B cell (primary cell): ENCODE data around the gene NUP42.

ENCODE experiments used
- EZH2 ChIP-seq: IDR thresholded peaks from 2 replicates; pipeline ENCODE4 v1.6.1; 2012; ENCODE audit warnings: borderline replicate concordance, low read depth, mild to moderate bottlenecking, moderate library complexity, low read length; ENCODE audit not compliant: insufficient read depth, poor library complexity, severe bottlenecking
- TF ChIP-seq, protein P1 (sequence below): fragments of 200-600 bp; IDR thresholded peaks from one replicate; pipeline ENCODE4 v1.8.0; 2022; ENCODE audit warnings: antibody characterized with exemption, mild to moderate bottlenecking

DNA sequence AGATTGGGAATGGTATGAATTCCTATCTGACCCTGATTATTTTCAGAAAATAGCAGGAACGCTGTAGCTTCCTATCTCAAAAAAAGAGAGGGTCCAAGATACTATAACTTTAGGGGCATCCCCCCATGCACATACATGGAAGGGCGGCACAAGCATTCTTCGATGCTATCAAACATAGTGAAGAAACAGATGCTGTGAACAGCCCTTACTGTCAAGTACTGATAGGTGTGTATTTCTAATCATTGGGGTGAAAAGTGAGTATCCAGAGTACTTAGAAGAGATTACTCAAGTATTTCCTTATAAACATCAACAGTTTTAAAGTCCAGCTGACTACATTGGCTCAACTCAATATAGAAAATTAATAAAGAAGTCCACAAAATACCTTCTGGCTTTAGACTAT is 17.0 kb upstream of the NUP42 start:
- TF ChIP-seq, protein P1, sequence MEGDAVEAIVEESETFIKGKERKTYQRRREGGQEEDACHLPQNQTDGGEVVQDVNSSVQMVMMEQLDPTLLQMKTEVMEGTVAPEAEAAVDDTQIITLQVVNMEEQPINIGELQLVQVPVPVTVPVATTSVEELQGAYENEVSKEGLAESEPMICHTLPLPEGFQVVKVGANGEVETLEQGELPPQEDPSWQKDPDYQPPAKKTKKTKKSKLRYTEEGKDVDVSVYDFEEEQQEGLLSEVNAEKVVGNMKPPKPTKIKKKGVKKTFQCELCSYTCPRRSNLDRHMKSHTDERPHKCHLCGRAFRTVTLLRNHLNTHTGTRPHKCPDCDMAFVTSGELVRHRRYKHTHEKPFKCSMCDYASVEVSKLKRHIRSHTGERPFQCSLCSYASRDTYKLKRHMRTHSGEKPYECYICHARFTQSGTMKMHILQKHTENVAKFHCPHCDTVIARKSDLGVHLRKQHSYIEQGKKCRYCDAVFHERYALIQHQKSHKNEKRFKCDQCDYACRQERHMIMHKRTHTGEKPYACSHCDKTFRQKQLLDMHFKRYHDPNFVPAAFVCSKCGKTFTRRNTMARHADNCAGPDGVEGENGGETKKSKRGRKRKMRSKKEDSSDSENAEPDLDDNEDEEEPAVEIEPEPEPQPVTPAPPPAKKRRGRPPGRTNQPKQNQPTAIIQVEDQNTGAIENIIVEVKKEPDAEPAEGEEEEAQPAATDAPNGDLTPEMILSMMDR, result no peak
- no peak for TF ChIP-seq EZH2
